GM12892 (cell line): ENCODE data around the gene CCDC200.

Experiments
- POLR2A ChIP-seq: IDR thresholded peaks from 2 replicates; pipeline ENCODE4 v1.6.1; 2011; ENCODE audit warnings: low read depth, low read length, control low read depth
- POLR2AphosphoS5 ChIP-seq: IDR thresholded peaks from 2 replicates; pipeline ENCODE4 v1.6.1; 2011; ENCODE audit warnings: low read depth, low read length, control low read depth

DNA sequence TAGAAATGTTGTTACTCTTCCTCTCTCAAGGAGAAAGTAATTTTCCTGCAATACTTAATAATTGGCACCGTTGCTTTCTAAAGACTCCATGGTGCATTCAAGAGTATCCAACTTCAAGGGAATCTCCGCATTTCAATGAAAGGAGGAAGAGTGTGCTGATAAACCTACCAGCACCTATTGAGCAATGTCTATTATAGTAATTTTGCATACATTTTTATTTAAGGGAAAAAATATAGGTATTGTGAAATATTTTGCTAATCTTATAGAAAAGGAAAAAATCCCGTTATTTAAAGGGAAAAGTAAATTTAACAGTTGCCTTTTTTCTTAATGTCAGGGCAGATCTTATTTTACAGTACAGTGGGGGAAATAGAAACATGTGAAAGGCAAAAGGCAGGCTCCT, 17.8 kb downstream of the CCDC200 start:
- TF ChIP-seq POLR2A, result no peak
- no peak for TF ChIP-seq POLR2AphosphoS5
